Measurements from ENCODE around the gene WNT9B. TPM values are rescaled to one million over a fixed set of nuclear protein-coding genes. Genes with fewer than 3 reads are reported as not detected.

Gene WNT9B
- polyA plus RNA-seq, 1 donor from 2014 or later: not detected

- peak within 1 kb of the TSS; percentile 97 for H2AFZ ChIP-seq (ENCODE audit: low read depth, low read length)
- no peaks in the 10 kb centered on the region for H3K27me3 ChIP-seq (ENCODE audit: insufficient read depth, low read depth, low read length)
- H3K4me2 ChIP-seq (ENCODE audit: low read length): peak within 1 kb of the TSS; percentile 80
- H3K79me2 ChIP-seq (replicated peaks; ENCODE audit: insufficient read depth, low read length): peaks cover 49% of the 10 kb centered on the region
- H3K9me3 ChIP-seq (ENCODE audit: low read length): no peaks in the 10 kb centered on the region
- peak within 1 kb of the TSS; percentile 86 for H3K9ac ChIP-seq (ENCODE audit: low read length)
- H4K20me1 ChIP-seq (ENCODE audit: insufficient read depth): no peaks in the 10 kb centered on the region
- no peaks in the 10 kb centered on the region for H3K9me2 ChIP-seq (ENCODE audit: insufficient read depth, low read length)
- TF ChIP-seq SMC3 (conservative IDR thresholded peaks at IDR 0.05; ENCODE audit: poor library complexity): peak; percentile 71
- no peak for TF ChIP-seq TAF1 (IDR thresholded peaks at IDR 0.05; ENCODE audit: low read depth)
- TF ChIP-seq POLR2AphosphoS5 (IDR thresholded peaks at IDR 0.05): peak; percentile 89
- no peak for TF ChIP-seq CTCF (IDR thresholded peaks at IDR 0.05; ENCODE audit: poor library complexity, severe bottlenecking)
- TF ChIP-seq RAD21 (conservative IDR thresholded peaks at IDR 0.05): peak; percentile 64
- peak; percentile 76 for TF ChIP-seq EP300 (conservative IDR thresholded peaks at IDR 0.05; ENCODE audit: poor library complexity, severe bottlenecking)
- TF ChIP-seq MXI1 (conservative IDR thresholded peaks at IDR 0.05; ENCODE audit: poor library complexity, severe bottlenecking): peak; percentile 93
- peak; percentile 60 for TF ChIP-seq EZH2 (IDR thresholded peaks at IDR 0.05; ENCODE audit: borderline replicate concordance, insufficient read depth, low read length, poor library complexity, severe bottlenecking)
- no peak for TF ChIP-seq REST (IDR thresholded peaks at IDR 0.05; ENCODE audit: borderline replicate concordance)
- H3K4me3 ChIP-seq (ENCODE audit: low read length): peak within 1 kb of the TSS; percentile 98
- H3K27ac ChIP-seq (ENCODE audit: low read length): peak within 1 kb of the TSS; percentile 98
- no peaks in the 10 kb centered on the region for H3F3A ChIP-seq (ENCODE audit: insufficient read depth, low read length, poor library complexity, severe bottlenecking)
- H3K36me3 ChIP-seq (ENCODE audit: insufficient read depth, low read length): no peaks in the 10 kb centered on the region
These were observed 71.6 kb downstream of the WNT9B start, which contains the start of gene GOSR2 for GRCh38 chr17:46922804-46923635. Gene GOSR2, plus strand, starts transcription at chr17:46923160. Its CDS starts 33 bp downstream, at chr17:46923193.

- Histone ChIP-seq H3K79me2 (replicated peaks; ENCODE audit: insufficient read depth, low read length) (peaks cover 49% of the 10 kb centered on the region), H3K9ac (ENCODE audit: low read length) (no peak overlapping the region), H2AFZ (ENCODE audit: low read depth, low read length) (no peak overlapping the region), H3K36me3 (ENCODE audit: insufficient read depth, low read length) (no peaks in the 10 kb centered on the region), H3K9me3 (ENCODE audit: low read length) (no peaks in the 10 kb centered on the region), H3K9me2 (ENCODE audit: insufficient read depth, low read length) (no peaks in the 10 kb centered on the region), H4K20me1 (ENCODE audit: insufficient read depth) (no peaks in the 10 kb centered on the region), H3K4me3 (ENCODE audit: low read length) (no peak overlapping the region), H3K4me2 (ENCODE audit: low read length) (no peak overlapping the region), H3K27me3 (ENCODE audit: insufficient read depth, low read depth, low read length) (no peaks in the 10 kb centered on the region), H3K27ac (ENCODE audit: low read length) (no peak overlapping the region), H3F3A (ENCODE audit: insufficient read depth, low read length, poor library complexity, severe bottlenecking) (no peaks in the 10 kb centered on the region)
- TF ChIP-seq EP300 (conservative IDR thresholded peaks at IDR 0.05; ENCODE audit: poor library complexity, severe bottlenecking): no peak
- no peak for TF ChIP-seq REST (IDR thresholded peaks at IDR 0.05; ENCODE audit: borderline replicate concordance)
- TF ChIP-seq POLR2AphosphoS5 (IDR thresholded peaks at IDR 0.05): no peak
- TF ChIP-seq RAD21 (conservative IDR thresholded peaks at IDR 0.05): no peak
- TF ChIP-seq TAF1 (IDR thresholded peaks at IDR 0.05; ENCODE audit: low read depth): no peak
- TF ChIP-seq EZH2 (IDR thresholded peaks at IDR 0.05; ENCODE audit: borderline replicate concordance, insufficient read depth, low read length, poor library complexity, severe bottlenecking): no peak
- no peak for TF ChIP-seq SMC3 (conservative IDR thresholded peaks at IDR 0.05; ENCODE audit: poor library complexity)
- TF ChIP-seq MXI1 (conservative IDR thresholded peaks at IDR 0.05; ENCODE audit: poor library complexity, severe bottlenecking): no peak
- no peak for TF ChIP-seq CTCF (IDR thresholded peaks at IDR 0.05; ENCODE audit: poor library complexity, severe bottlenecking)
These were observed 73.9 kb downstream of the WNT9B start for GRCh38 chr17:46925185-46925868.
